ENCODE data around the gene ZFP1.

DNA sequence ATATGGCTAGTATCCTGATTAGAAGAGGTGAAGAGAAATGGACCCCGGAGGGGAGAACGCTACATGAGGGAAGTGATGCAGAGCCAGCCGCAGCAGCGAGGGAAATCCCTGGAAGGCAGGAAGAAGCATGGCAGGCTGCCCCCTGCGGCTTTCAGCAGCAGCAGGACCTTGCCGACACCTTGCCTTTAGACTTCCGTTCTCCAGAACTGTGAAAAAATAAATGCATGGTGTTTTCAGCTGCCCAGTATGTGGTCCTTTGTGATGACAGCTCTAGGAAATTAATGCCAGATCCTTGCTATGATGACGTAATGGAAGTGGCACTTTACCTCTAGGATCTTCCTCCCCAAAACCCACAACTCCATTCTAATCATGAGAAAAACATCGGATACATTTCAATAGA is 9.7 kb upstream of the ZFP1 start:
- TF ChIP-seq, protein P1, sequence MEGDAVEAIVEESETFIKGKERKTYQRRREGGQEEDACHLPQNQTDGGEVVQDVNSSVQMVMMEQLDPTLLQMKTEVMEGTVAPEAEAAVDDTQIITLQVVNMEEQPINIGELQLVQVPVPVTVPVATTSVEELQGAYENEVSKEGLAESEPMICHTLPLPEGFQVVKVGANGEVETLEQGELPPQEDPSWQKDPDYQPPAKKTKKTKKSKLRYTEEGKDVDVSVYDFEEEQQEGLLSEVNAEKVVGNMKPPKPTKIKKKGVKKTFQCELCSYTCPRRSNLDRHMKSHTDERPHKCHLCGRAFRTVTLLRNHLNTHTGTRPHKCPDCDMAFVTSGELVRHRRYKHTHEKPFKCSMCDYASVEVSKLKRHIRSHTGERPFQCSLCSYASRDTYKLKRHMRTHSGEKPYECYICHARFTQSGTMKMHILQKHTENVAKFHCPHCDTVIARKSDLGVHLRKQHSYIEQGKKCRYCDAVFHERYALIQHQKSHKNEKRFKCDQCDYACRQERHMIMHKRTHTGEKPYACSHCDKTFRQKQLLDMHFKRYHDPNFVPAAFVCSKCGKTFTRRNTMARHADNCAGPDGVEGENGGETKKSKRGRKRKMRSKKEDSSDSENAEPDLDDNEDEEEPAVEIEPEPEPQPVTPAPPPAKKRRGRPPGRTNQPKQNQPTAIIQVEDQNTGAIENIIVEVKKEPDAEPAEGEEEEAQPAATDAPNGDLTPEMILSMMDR (IDR thresholded peaks at IDR 0.05 in 8 of 11, conservative IDR thresholded peaks at IDR 0.05 in 3 of 11), result no peak
- TF ChIP-seq POLR2AphosphoS5 (IDR thresholded peaks at IDR 0.05) (no peak), POLR2A (IDR thresholded peaks at IDR 0.05) (no peak)
